GM19240 (cell line): ENCODE data around the gene PKP3.
A peak's percentile ranks its signal among the peaks of the same experiment; 100 is the strongest.

Experiments
- DNase-seq: peaks from one replicate; pipeline ENCODE4 v3.0.0; 2011; ENCODE audit warnings: low spot score; ENCODE audit not compliant: insufficient read length

Gene PKP3

GRCh38 chr11:443542-444199 lies 49.7 kb downstream of the PKP3 start:
- no peak for DNase-seq

- DNase-seq, result no peak
These were observed 50.6 kb downstream of the PKP3 start for GRCh38 chr11:444396-445144.

GRCh38 chr11:445765-446588 lies 52.0 kb downstream of the PKP3 start:
- no peak for DNase-seq

GRCh38 chr11:446891-447290 lies 52.9 kb downstream of the PKP3 start:
- no peak for DNase-seq

GRCh38 chr11:447923-448731 lies 54.1 kb downstream of the PKP3 start:
- peak; percentile 95 for DNase-seq

GRCh38 chr11:449889-450808 lies 56.1 kb downstream of the PKP3 start, which contains the start of gene PTDSS2:
PTDSS2 (plus strand) TSS chr11:450279; CDS start chr11:450456, 177 bp downstream.
- peak; percentile 92 for DNase-seq

- DNase-seq, result peak; percentile 60
These were observed 56.9 kb downstream of the PKP3 start for GRCh38 chr11:450809-451451.

GRCh38 chr11:451738-452137 lies 57.7 kb downstream of the PKP3 start:
- DNase-seq, result no peak

- no peak for DNase-seq
These were observed 58.3 kb downstream of the PKP3 start for GRCh38 chr11:452203-452744.

GRCh38 chr11:452916-453527 lies 59.0 kb downstream of the PKP3 start:
- no peak for DNase-seq

- DNase-seq, result no peak
These were observed 59.6 kb downstream of the PKP3 start for GRCh38 chr11:453564-453963.

- DNase-seq, result no peak
These were observed 60.0 kb downstream of the PKP3 start for GRCh38 chr11:454043-454442.
